ENCODE results near the gene LRPAP1.

The LRPAP1 gene

DNA sequence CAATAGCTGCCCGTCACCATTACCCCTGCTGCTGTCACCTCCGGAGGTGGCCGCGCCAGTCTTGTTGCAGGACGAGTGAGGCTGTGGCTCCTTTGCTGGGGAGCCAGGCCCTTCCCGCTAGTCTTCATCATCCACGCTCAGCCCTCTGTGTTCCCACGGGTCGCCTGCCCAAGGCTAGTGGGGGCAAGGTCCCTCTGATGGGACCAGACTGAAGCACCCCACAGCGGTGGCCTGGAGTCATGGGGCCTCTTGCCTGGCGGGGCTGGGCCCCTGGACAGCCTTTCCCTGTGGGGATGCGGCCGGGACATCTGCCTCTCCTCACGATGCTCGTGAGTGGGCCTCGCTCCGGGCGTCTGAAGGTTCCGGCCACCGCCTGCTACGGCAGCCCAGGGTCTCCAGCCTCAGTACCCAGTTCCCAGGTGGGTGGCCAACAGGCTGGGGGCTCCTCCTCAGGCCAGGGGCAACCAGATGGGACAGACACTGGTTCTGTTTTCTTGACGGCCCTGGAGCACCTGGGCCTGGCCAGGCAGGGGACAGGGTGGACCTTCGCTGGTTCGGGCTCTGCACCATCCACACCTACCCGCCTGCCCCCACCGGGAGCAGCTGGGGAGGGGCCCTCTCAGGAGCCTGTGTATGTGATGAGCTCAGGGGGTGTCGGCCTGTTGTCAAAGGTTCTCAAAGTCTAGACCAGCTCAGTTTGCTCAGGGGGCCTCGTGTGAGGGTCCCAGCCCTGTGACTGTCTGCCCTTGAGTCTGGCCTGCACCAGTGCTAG, 36.8 kb downstream of the LRPAP1 start (continued):
- TF ChIP-seq ZNF843 (tag by site-specific recombination; IDR thresholded peaks at IDR 0.05) (no peak), FEZF1 (tag by site-specific recombination; IDR thresholded peaks at IDR 0.05) (no peak), GLIS1 (tag by site-specific recombination; IDR thresholded peaks at IDR 0.05) (no peak)

- Histone ChIP-seq H3K27ac (ENCODE audit: extremely low read depth, low read depth, low read length) (no peak overlapping the region), H3K4me1 (ENCODE audit: control insufficient read depth, insufficient read depth, low read length) (no peaks in the 10 kb centered on the region), H3K4me3 (ENCODE audit: low read depth, low read length) (no peak overlapping the region), H3K9me3 (ENCODE audit: control insufficient read depth, insufficient read depth, low read depth, low read length) (no peaks in the 10 kb centered on the region), H3K36me3 (ENCODE audit: control insufficient read depth in 2 of 2, insufficient read depth in 1 of 2, low read length in 2 of 2) (no peaks in the 10 kb centered on the region)
- ChIA-PET POLR2A (no interaction called here), CTCF (interaction anchor here (0.5 kb wide), 1 partner anchor 841 kb away, joined by 4 read pairs; no protein-coding TSS in a partner anchor)
- no peak for TF ChIP-seq ZEB2 (tag by site-specific recombination; IDR thresholded peaks at IDR 0.05)
- TF ChIP-seq, protein P1, sequence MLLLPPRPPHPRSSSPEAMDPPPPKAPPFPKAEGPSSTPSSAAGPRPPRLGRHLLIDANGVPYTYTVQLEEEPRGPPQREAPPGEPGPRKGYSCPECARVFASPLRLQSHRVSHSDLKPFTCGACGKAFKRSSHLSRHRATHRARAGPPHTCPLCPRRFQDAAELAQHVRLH (tag by site-specific recombination; IDR thresholded peaks at IDR 0.05), result no peak
- no peak for TF ChIP-seq ZNF777 (tag by site-specific recombination; IDR thresholded peaks at IDR 0.05; ENCODE audit: borderline replicate concordance)
- no peak for TF ChIP-seq ZNF391 (tag by site-specific recombination; IDR thresholded peaks at IDR 0.05; ENCODE audit: borderline replicate concordance, low read depth)
- TF ChIP-seq ZNF221 (tag by site-specific recombination; IDR thresholded peaks at IDR 0.05; ENCODE audit: borderline replicate concordance), result no peak
- no peak for TF ChIP-seq ZNF514 (tag by site-specific recombination; IDR thresholded peaks at IDR 0.05)
- TF ChIP-seq SALL2 (tag by site-specific recombination; IDR thresholded peaks at IDR 0.05; ENCODE audit: borderline replicate concordance), result no peak
- no peak for TF ChIP-seq YY2 (tag by site-specific recombination; IDR thresholded peaks at IDR 0.05)
These were observed 37.8 kb downstream of the LRPAP1 start for GRCh38 chr4:3494462-3494871.

- Histone ChIP-seq H3K4me1 (ENCODE audit: control insufficient read depth, insufficient read depth, low read length) (no peaks in the 10 kb centered on the region), H3K36me3 (ENCODE audit: control insufficient read depth in 2 of 2, insufficient read depth in 1 of 2, low read length in 2 of 2) (no peaks in the 10 kb centered on the region), H3K27ac (ENCODE audit: extremely low read depth, low read depth, low read length) (no peak overlapping the region), H3K4me3 (ENCODE audit: low read depth, low read length) (no peak overlapping the region), H3K9me3 (ENCODE audit: control insufficient read depth, insufficient read depth, low read depth, low read length) (no peaks in the 10 kb centered on the region)
- TF ChIP-seq ZNF501 (tag by site-specific recombination; IDR thresholded peaks at IDR 0.05), result no peak
- POLR2A ChIA-PET, result no interaction called here
- CTCF ChIA-PET, result interaction anchor here (0.5 kb wide), 1 partner anchor 842 kb away, joined by 4 read pairs; no protein-coding TSS in a partner anchor
These were observed 38.3 kb downstream of the LRPAP1 start for GRCh38 chr4:3493720-3494461.

GRCh38 chr4:3492741-3493719, 39.2 kb downstream of the LRPAP1 start:
- ChIA-PET CTCF (no interaction called here), POLR2A (no interaction called here)
- H3K36me3 ChIP-seq (ENCODE audit: control insufficient read depth in 2 of 2, insufficient read depth in 1 of 2, low read length in 2 of 2), result no peaks in the 10 kb centered on the region
- H3K9me3 ChIP-seq (ENCODE audit: control insufficient read depth, insufficient read depth, low read depth, low read length), result no peaks in the 10 kb centered on the region
- H3K4me3 ChIP-seq (ENCODE audit: low read depth, low read length), result no peak overlapping the region
- H3K27ac ChIP-seq (ENCODE audit: extremely low read depth, low read depth, low read length), result no peak overlapping the region
- no peaks in the 10 kb centered on the region for H3K4me1 ChIP-seq (ENCODE audit: control insufficient read depth, insufficient read depth, low read length)
- TF ChIP-seq HIC1 (tag by site-specific recombination; IDR thresholded peaks at IDR 0.05) (no peak), ZNF366 (tag by site-specific recombination; conservative IDR thresholded peaks at IDR 0.05) (no peak), ZNF747 (tag by site-specific recombination; IDR thresholded peaks at IDR 0.05) (no peak), ZNF202 (tag by site-specific recombination; IDR thresholded peaks at IDR 0.05; ENCODE audit: borderline replicate concordance) (no peak), ZNF354C (tag by site-specific recombination; IDR thresholded peaks at IDR 0.05; ENCODE audit: borderline replicate concordance, low read depth) (no peak), ZNF704 (tag by site-specific recombination; IDR thresholded peaks at IDR 0.05) (no peak), HOXC10 (CRISPR knock-in tag; IDR thresholded peaks at IDR 0.05) (no peak), ZFP69B (tag by site-specific recombination; IDR thresholded peaks at IDR 0.05) (no peak), ZNF549 (tag by site-specific recombination; IDR thresholded peaks at IDR 0.05) (no peak)
- TF ChIP-seq, protein P2, sequence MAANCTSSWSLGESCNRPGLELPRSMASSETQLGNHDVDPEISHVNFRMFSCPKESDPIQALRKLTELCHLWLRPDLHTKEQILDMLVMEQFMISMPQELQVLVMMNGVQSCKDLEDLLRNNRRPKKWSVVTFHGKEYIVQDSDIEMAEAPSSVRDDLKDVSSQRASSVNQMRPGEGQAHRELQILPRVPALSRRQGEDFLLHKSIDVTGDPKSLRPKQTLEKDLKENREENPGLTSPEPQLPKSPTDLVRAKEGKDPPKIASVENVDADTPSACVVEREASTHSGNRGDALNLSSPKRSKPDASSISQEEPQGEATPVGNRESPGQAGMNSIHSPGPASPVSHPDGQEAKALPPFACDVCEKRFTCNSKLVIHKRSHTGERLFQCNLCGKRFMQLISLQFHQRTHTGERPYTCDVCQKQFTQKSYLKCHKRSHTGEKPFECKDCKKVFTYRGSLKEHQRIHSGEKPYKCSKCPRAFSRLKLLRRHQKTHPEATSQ (tag by site-specific recombination; IDR thresholded peaks at IDR 0.05), result no peak

All from HEK293 (cell line).